Measurements from ENCODE around the gene DOK4.
A peak's percentile ranks its signal among the peaks of the same experiment; 100 is the strongest.
"Not testable (repeated sequence)": the region's sequence is repeated elsewhere in the genome, so short reads cannot be mapped to it uniquely, and the experiment has no call there.

The DOK4 gene

DNA sequence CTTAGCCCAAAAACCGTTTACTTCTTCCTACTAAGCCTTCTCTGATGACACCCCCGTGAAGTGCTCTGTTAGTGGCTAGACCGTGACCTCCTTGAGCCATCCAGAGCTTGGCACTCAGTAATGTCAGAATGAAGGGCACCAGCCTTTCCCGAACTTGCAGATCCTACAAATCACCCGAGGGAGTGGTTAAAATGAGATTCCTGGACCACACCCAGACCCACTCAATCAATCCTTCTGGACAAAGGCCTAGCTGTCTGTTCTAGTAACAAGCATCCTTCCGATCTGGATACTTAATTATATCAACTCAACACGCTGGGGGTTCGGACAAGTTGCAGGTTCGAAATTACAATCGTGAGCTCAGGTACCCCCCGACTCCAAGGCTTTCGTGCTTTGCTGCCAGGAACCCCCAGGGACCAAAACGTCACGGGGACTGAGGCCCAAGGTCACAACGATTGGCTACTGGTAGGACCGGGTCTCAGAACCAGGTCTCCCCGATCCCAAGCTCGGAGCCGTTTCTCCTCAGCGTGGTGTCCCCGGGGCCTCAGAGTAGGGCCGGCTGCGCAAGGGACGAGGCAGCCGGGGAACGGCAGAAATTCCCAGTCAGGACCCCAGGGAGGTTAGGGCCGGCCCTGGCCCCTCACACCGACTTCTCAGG is 39.6 kb downstream of the DOK4 start:
- H3K27ac ChIP-seq (ENCODE audit: low read depth, low read length): peak overlapping the region; percentile 34
- H3K36me3 ChIP-seq (ENCODE audit: control insufficient read depth, low read length): peaks cover 23% of the 10 kb centered on the region
- peaks cover 22% of the 10 kb centered on the region for H3K4me1 ChIP-seq (ENCODE audit: control insufficient read depth, low read length)
- no peaks in the 10 kb centered on the region for H4K20me1 ChIP-seq (ENCODE audit: control insufficient read depth, insufficient read depth, low read depth, low read length)
- TF ChIP-seq, protein P1, sequence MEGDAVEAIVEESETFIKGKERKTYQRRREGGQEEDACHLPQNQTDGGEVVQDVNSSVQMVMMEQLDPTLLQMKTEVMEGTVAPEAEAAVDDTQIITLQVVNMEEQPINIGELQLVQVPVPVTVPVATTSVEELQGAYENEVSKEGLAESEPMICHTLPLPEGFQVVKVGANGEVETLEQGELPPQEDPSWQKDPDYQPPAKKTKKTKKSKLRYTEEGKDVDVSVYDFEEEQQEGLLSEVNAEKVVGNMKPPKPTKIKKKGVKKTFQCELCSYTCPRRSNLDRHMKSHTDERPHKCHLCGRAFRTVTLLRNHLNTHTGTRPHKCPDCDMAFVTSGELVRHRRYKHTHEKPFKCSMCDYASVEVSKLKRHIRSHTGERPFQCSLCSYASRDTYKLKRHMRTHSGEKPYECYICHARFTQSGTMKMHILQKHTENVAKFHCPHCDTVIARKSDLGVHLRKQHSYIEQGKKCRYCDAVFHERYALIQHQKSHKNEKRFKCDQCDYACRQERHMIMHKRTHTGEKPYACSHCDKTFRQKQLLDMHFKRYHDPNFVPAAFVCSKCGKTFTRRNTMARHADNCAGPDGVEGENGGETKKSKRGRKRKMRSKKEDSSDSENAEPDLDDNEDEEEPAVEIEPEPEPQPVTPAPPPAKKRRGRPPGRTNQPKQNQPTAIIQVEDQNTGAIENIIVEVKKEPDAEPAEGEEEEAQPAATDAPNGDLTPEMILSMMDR (IDR thresholded peaks at IDR 0.05; ENCODE audit: low read depth, low read length, poor library complexity, severe bottlenecking): no peak
- TF ChIP-seq EZH2phosphoT487 (IDR thresholded peaks at IDR 0.05; ENCODE audit: borderline replicate concordance, low read length): no peak
- H3K27me3 ChIP-seq (ENCODE audit: control insufficient read depth, low read length): no peaks in the 10 kb centered on the region
- peak overlapping the region; percentile 90 for H3K4me2 ChIP-seq (ENCODE audit: low read length)
- H3K9me3 ChIP-seq (ENCODE audit: control insufficient read depth, insufficient read depth, low read length): no peaks in the 10 kb centered on the region
- H3K4me3 ChIP-seq (ENCODE audit: low read length): peak overlapping the region; percentile 82
- no peaks in the 10 kb centered on the region for H3F3A ChIP-seq (ENCODE audit: control insufficient read depth, insufficient read depth)
- H3K9me2 ChIP-seq (replicated peaks; ENCODE audit: control insufficient read depth, low read length): no peaks in the 10 kb centered on the region
- peaks cover 72% of the 10 kb centered on the region for H3K79me2 ChIP-seq (ENCODE audit: control insufficient read depth, low read length)

DNA sequence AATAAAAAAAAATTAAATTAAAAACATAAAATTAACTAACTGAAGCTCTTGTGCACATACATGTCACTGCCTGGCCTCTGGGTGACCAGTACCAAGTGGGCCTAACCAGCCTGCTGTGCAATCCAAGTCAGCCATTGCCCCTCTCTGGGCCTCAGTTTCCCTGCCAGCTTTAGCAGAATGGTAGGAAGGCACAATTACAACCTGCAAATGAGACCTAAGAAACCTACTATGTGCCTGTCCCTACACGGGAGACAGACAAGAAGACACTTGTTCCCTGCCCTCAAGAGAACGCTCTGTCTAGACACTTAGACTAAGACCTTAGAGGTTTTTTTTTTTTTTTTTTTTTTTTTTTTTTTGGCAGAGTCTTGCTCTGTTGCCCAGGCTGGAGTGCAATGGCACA is 40.8 kb downstream of the DOK4 start:
- Histone ChIP-seq H3K9me3 (ENCODE audit: control insufficient read depth, insufficient read depth, low read length) (peaks cover 3% of the 10 kb centered on the region; the same call in 1 of the 2 replicates), H3K4me3 (ENCODE audit: low read length) (no peak overlapping the region), H3K9me2 (replicated peaks; ENCODE audit: control insufficient read depth, low read length) (no peaks in the 10 kb centered on the region), H3K36me3 (ENCODE audit: control insufficient read depth, low read length) (peaks cover 26% of the 10 kb centered on the region), H3K4me1 (ENCODE audit: control insufficient read depth, low read length) (peaks cover 22% of the 10 kb centered on the region), H3K27ac (ENCODE audit: low read depth, low read length) (no peak overlapping the region), H3F3A (ENCODE audit: control insufficient read depth, insufficient read depth) (no peaks in the 10 kb centered on the region), H4K20me1 (ENCODE audit: control insufficient read depth, insufficient read depth, low read depth, low read length) (no peaks in the 10 kb centered on the region), H3K4me2 (ENCODE audit: low read length) (no peak overlapping the region), H3K27me3 (ENCODE audit: control insufficient read depth, low read length) (no peaks in the 10 kb centered on the region), H3K79me2 (ENCODE audit: control insufficient read depth, low read length) (peaks cover 78% of the 10 kb centered on the region)
- no peak for TF ChIP-seq EZH2phosphoT487 (IDR thresholded peaks at IDR 0.05; ENCODE audit: borderline replicate concordance, low read length)
- TF ChIP-seq, protein P1 (IDR thresholded peaks at IDR 0.05; ENCODE audit: low read depth, low read length, poor library complexity, severe bottlenecking): no peak

DNA sequence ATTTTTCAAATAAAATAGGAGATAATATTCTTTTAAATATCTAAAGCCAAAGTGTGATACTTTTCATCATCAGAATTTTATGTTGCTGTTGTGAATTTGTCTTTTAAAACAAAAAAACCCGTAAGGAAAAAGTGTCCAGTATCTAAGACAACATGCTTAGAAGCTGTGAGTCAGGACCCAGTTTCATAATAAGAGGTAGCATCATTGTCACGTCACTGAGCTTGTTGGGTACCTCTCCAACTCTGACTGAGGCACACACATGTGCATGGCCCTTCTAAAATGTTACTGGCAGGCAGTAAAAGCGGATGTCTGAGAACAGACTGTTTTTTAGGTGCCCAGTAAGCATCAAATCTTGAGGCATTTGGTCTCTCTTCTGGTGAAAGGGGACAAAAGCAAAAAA is 41.6 kb downstream of the DOK4 start:
- H3K4me2 ChIP-seq (ENCODE audit: low read length): no peak overlapping the region
- peaks cover 76% of the 10 kb centered on the region for H3K79me2 ChIP-seq (ENCODE audit: control insufficient read depth, low read length)

DNA sequence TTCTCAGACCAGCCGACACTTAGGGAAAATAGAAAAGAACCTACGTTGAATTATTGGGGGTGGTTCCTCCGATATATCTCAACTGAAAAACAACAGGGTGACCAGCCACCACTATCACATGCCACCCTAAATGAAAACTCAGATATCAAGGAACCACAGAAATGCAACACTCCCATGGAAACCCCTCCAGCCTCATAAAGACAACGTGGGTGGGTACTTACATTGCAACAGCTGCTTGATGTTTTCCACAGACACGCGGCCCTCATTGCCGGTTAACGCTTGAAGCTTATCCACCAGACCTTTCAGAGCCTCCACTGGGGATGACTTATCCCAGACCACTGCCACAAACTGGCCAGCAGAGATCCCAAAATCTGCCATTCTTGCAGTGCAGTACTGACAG is 45.7 kb downstream of the DOK4 start:
- peaks cover 52% of the 10 kb centered on the region for H3K36me3 ChIP-seq (ENCODE audit: control insufficient read depth, low read length)
- not testable (repeated sequence) for H3K9me3 ChIP-seq (ENCODE audit: control insufficient read depth, insufficient read depth, low read length); H3K4me1 ChIP-seq (ENCODE audit: control insufficient read depth, low read length); H4K20me1 ChIP-seq (ENCODE audit: control insufficient read depth, insufficient read depth, low read depth, low read length); H3K27ac ChIP-seq (ENCODE audit: low read depth, low read length); H3K4me3 ChIP-seq (ENCODE audit: low read length); H3F3A ChIP-seq (ENCODE audit: control insufficient read depth, insufficient read depth); H3K9me2 ChIP-seq (replicated peaks; ENCODE audit: control insufficient read depth, low read length); H3K27me3 ChIP-seq (ENCODE audit: control insufficient read depth, low read length); H3K4me2 ChIP-seq (ENCODE audit: low read length)
- peaks cover 39% of the 10 kb centered on the region for H3K79me2 ChIP-seq (ENCODE audit: control insufficient read depth, low read length)

More for the DNA sequence above, 41.6 kb downstream of the DOK4 start:
- Histone ChIP-seq H3F3A (ENCODE audit: control insufficient read depth, insufficient read depth) (no peaks in the 10 kb centered on the region), H3K36me3 (ENCODE audit: control insufficient read depth, low read length) (peaks cover 34% of the 10 kb centered on the region), H3K27ac (ENCODE audit: low read depth, low read length) (no peak overlapping the region), H3K9me3 (ENCODE audit: control insufficient read depth, insufficient read depth, low read length) (peaks cover 5% of the 10 kb centered on the region; the same call in 1 of the 2 replicates), H3K4me1 (ENCODE audit: control insufficient read depth, low read length) (peaks cover 22% of the 10 kb centered on the region), H3K27me3 (ENCODE audit: control insufficient read depth, low read length) (no peaks in the 10 kb centered on the region), H4K20me1 (ENCODE audit: control insufficient read depth, insufficient read depth, low read depth, low read length) (no peaks in the 10 kb centered on the region), H3K9me2 (replicated peaks; ENCODE audit: control insufficient read depth, low read length) (no peaks in the 10 kb centered on the region), H3K4me3 (ENCODE audit: low read length) (no peak overlapping the region)
- TF ChIP-seq, protein P1 (IDR thresholded peaks at IDR 0.05; ENCODE audit: low read depth, low read length, poor library complexity, severe bottlenecking): no peak
- TF ChIP-seq EZH2phosphoT487 (IDR thresholded peaks at IDR 0.05; ENCODE audit: borderline replicate concordance, low read length): no peak

DNA sequence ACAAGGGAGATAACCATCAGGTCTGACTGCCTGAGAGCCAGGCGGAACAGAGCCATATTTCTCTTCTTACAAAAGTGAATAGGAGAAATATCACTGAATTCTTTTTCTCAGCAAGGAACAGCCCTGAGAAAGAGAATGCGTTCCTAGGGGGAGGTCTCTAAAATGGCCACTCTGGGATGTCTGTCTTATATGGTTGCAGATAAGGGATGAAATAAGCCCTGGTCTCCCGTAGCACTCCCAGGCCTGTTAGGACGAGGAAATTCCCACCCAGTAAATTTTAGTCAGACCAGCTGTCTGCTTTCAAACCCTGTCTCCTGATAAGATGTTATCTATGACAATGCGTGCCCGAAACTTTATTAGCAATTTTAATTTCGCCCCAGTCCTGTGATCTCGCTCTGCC is 46.3 kb downstream of the DOK4 start:
- not testable (repeated sequence) for H3F3A ChIP-seq (ENCODE audit: control insufficient read depth, insufficient read depth); H3K9me2 ChIP-seq (replicated peaks; ENCODE audit: control insufficient read depth, low read length); H3K4me3 ChIP-seq (ENCODE audit: low read length); H4K20me1 ChIP-seq (ENCODE audit: control insufficient read depth, insufficient read depth, low read depth, low read length); H3K4me1 ChIP-seq (ENCODE audit: control insufficient read depth, low read length); H3K27ac ChIP-seq (ENCODE audit: low read depth, low read length); H3K4me2 ChIP-seq (ENCODE audit: low read length); H3K9me3 ChIP-seq (ENCODE audit: control insufficient read depth, insufficient read depth, low read length); H3K27me3 ChIP-seq (ENCODE audit: control insufficient read depth, low read length)
- peaks cover 33% of the 10 kb centered on the region for H3K79me2 ChIP-seq (ENCODE audit: control insufficient read depth, low read length)
- peaks cover 58% of the 10 kb centered on the region for H3K36me3 ChIP-seq (ENCODE audit: control insufficient read depth, low read length)

Measured in DOHH2 (cell line).